Neural progenitor cell (in vitro differentiated cells): ENCODE measurements around the gene BNIP3. TPM values are rescaled to one million over a fixed set of nuclear protein-coding genes. Genes with fewer than 3 reads are reported as not detected.

Experiments
- DNase-seq: peaks from one replicate; pipeline ENCODE4 v3.0.0-alpha.2; 2016; ENCODE audit warnings: low spot score
- H2AFZ ChIP-seq: fragments of 200-600 bp; sonication (generic); replicated peaks from 2 replicates; pipeline ENCODE4 v1.6.1; 2016; ENCODE audit warnings: antibody characterized with exemption
- H3F3A ChIP-seq: fragments of 200-600 bp; sonication (generic); 2 replicates; pipeline ENCODE4 v1.6.1; 2016; ENCODE audit warnings: antibody characterized with exemption, low read depth
- H3K27ac ChIP-seq: fragments of 200-600 bp; sonication (generic); 2 replicates; pipeline ENCODE4 v1.5.1; 2016; ENCODE audit warnings: mild to moderate bottlenecking
- H3K27me3 ChIP-seq: fragments of 200-600 bp; sonication (generic); 2 replicates; pipeline ENCODE4 v1.6.1; 2016; ENCODE audit warnings: mild to moderate bottlenecking, moderate library complexity
- H3K36me3 ChIP-seq: fragments of 200-600 bp; sonication (generic); 2 replicates; pipeline ENCODE4 v1.5.1; 2016
- H3K4me1 ChIP-seq: fragments of 200-600 bp; sonication (generic); 2 replicates; pipeline ENCODE4 v1.6.1; 2016; ENCODE audit warnings: mixed run types
- H3K4me2 ChIP-seq: fragments of 200-600 bp; sonication (generic); 2 replicates; pipeline ENCODE4 v1.6.1; 2016
- H3K4me3 ChIP-seq: fragments of 200-600 bp; sonication (generic); 2 replicates; pipeline ENCODE4 v1.5.1; 2016
- H3K79me2 ChIP-seq: fragments of 200-600 bp; sonication (generic); 2 replicates; pipeline ENCODE4 v1.6.1; 2016; ENCODE audit warnings: low read depth
- H3K9ac ChIP-seq: fragments of 200-600 bp; sonication (generic); 2 replicates; pipeline ENCODE4 v1.6.1; 2016
- H3K9me3 ChIP-seq: fragments of 200-600 bp; sonication (generic); 2 replicates; pipeline ENCODE4 v1.5.1; 2016; ENCODE audit warnings: low read depth
- H4K20me1 ChIP-seq: fragments of 200-600 bp; sonication (generic); 2 replicates; pipeline ENCODE4 v1.6.1; 2016; ENCODE audit warnings: low read depth
- H3K27ac Mint-ChIP-seq: 3 replicates; pipeline ENCODE4 v1.8.0; 2021; ENCODE audit warnings: mixed read lengths
- H3K27me3 Mint-ChIP-seq: 2 replicates; pipeline ENCODE4 v1.8.0; 2022; ENCODE audit warnings: low read depth, mild to moderate bottlenecking, inconsistent platforms, moderate library complexity, mixed read lengths; ENCODE audit not compliant: insufficient read depth
- H3K36me3 Mint-ChIP-seq: 3 replicates; pipeline ENCODE4 v1.8.0; 2021; ENCODE audit warnings: mixed read lengths
- H3K4me1 Mint-ChIP-seq: 3 replicates; pipeline ENCODE4 v1.8.0; 2021; ENCODE audit warnings: mixed read lengths
- H3K4me3 Mint-ChIP-seq: 3 replicates; pipeline ENCODE4 v1.8.0; 2021; ENCODE audit warnings: mild to moderate bottlenecking, moderate library complexity, mixed read lengths
- H3K9me3 Mint-ChIP-seq: 3 replicates; pipeline ENCODE4 v1.8.0; 2020; ENCODE audit warnings: mixed read lengths
- EZH2 ChIP-seq: fragments of 200-600 bp; sonication (generic); IDR thresholded peaks from 2 replicates; pipeline ENCODE4 v1.6.1; 2017; ENCODE audit warnings: antibody characterized with exemption, mild to moderate bottlenecking, moderate library complexity
- EZH2phosphoT487 ChIP-seq: fragments of 200-600 bp; sonication (generic); IDR thresholded peaks from 2 replicates; pipeline ENCODE4 v1.6.1; 2017; ENCODE audit warnings: antibody characterized with exemption
- total RNA-seq: library from RNA; depleted of rRNA; stranded (reverse); fragments of >200 nt; gene quantifications from 2 replicates; pipeline ENCODE4 v1.2.3, GENCODE V29; 2015; ENCODE audit warnings: low replicate concordance
- TF ChIP-seq, protein P1 (sequence below): fragments of 200-600 bp; sonication (generic); IDR thresholded peaks from 2 replicates; pipeline ENCODE4 v1.5.1; 2017; ENCODE audit warnings: antibody characterized with exemption, mild to moderate bottlenecking

The BNIP3 gene
- total RNA-seq, 1 donor from 2014 or later: 256 TPM

DNA sequence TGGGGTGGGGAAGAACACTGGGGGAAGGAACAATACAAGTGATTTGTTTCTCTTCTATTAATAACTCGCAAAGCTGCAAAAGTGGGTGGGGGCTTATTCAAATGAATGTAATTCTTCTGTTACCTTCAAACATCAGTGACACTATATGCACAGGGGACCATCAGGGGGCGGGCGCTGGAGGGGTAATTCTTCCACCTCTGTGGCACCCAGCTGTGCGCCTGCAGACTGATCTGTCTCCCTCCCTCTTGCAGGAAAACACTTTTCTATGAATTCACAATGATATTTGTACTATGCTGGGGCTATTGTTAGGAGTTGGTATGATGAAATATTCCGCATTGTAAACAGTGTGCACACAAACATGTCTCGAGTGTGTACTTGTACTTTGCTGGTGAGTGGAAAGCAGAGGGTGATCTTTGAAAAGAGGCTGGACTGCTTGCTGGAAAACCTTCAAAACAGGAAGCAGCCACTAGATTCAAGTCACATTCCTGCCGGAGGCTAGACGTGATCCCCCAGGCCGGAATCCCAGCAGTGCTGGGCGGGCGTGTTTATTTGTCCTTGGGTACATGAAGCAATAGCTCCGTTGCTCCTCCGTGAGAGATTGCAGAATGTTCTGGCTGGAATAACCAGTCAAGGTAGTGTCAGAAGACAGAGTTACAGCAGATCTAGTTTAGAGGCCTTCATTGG, 15.8 kb upstream of the BNIP3 start:
- no peaks in the 10 kb centered on the region for H3K36me3 ChIP-seq
- no peak overlapping the region for H2AFZ ChIP-seq
- peaks cover 10% of the 10 kb centered on the region for H3F3A ChIP-seq
- peaks cover 40% of the 10 kb centered on the region for H3K27me3 ChIP-seq
- Mint-ChIP-seq H3K27me3 (peaks cover 8% of the 10 kb centered on the region), H3K27ac (peak overlapping the region; percentile 36), H3K4me1 (peaks cover 29% of the 10 kb centered on the region), H3K4me3 (no peak overlapping the region), H3K9me3 (no peaks in the 10 kb centered on the region), H3K36me3 (no peaks in the 10 kb centered on the region)
- no peak for TF ChIP-seq EZH2phosphoT487
- TF ChIP-seq, protein P1, sequence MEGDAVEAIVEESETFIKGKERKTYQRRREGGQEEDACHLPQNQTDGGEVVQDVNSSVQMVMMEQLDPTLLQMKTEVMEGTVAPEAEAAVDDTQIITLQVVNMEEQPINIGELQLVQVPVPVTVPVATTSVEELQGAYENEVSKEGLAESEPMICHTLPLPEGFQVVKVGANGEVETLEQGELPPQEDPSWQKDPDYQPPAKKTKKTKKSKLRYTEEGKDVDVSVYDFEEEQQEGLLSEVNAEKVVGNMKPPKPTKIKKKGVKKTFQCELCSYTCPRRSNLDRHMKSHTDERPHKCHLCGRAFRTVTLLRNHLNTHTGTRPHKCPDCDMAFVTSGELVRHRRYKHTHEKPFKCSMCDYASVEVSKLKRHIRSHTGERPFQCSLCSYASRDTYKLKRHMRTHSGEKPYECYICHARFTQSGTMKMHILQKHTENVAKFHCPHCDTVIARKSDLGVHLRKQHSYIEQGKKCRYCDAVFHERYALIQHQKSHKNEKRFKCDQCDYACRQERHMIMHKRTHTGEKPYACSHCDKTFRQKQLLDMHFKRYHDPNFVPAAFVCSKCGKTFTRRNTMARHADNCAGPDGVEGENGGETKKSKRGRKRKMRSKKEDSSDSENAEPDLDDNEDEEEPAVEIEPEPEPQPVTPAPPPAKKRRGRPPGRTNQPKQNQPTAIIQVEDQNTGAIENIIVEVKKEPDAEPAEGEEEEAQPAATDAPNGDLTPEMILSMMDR: no peak
- no peak for TF ChIP-seq EZH2
- peak overlapping the region; percentile 74 for H3K4me2 ChIP-seq
- H4K20me1 ChIP-seq: no peaks in the 10 kb centered on the region
- H3K9ac ChIP-seq: no peak overlapping the region
- no peaks in the 10 kb centered on the region for H3K9me3 ChIP-seq
- H3K27ac ChIP-seq: no peak overlapping the region
- DNase-seq: peak; percentile 57
- peak overlapping the region; percentile 25 for H3K4me3 ChIP-seq
- H3K4me1 ChIP-seq: peaks cover 13% of the 10 kb centered on the region
- H3K79me2 ChIP-seq: no peaks in the 10 kb centered on the region

DNA sequence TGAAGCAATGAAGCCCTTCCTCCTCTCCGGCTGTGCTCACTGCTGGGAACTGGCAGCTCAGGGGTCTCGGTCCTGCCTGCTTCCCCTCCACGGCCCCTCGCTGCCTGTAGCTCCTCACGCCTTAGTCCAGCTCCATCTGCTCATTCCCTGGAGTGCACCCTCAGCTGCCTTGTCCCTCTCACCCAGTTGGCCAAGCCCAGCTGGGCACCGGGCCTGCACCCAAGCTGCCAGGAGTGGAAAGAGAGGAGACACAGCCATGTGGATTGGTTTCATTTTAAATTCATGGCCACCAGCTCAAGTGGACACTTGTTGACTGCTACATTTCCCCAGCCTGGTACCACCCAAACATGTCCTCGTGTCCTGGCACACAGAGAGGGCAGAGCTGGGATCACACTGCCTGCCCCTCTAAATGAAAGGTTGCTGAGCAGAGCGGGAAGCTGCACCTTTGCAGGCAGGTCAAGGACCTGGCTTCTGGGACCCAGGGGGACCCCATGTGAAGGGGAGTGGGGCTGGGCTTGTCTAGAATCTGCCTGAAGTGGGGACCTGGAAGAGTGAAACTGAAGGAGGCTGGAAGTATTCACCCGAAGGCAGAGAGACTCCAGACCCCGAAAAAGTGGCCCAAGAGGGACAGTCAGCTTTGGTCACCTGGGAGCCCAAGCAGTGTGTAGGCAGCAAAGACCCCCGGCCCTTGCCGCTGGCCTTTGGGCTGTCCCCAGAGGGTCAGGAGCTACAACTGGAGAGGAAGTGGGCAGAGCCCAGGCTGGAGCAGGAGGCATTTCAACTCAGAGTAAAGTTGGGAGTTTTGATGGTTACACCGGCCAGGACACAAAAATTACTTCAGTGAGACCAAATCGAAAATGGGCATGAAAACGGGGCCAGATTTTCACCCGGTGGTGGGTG, 15.0 kb upstream of the BNIP3 start:
- Histone ChIP-seq H3K4me2 (no peak overlapping the region), H3K79me2 (no peaks in the 10 kb centered on the region), H3K36me3 (no peaks in the 10 kb centered on the region), H2AFZ (no peak overlapping the region), H3K4me1 (peaks cover 13% of the 10 kb centered on the region), H3K27ac (no peak overlapping the region), H4K20me1 (no peaks in the 10 kb centered on the region), H3K9ac (no peak overlapping the region), H3F3A (peaks cover 10% of the 10 kb centered on the region), H3K27me3 (peaks cover 40% of the 10 kb centered on the region), H3K4me3 (no peak overlapping the region), H3K9me3 (no peaks in the 10 kb centered on the region)
- no peaks in the 10 kb centered on the region for H3K9me3 Mint-ChIP-seq
- H3K4me3 Mint-ChIP-seq: no peak overlapping the region
- DNase-seq: no peak
- H3K36me3 Mint-ChIP-seq: no peaks in the 10 kb centered on the region
- H3K27ac Mint-ChIP-seq: peak overlapping the region; percentile 54
- H3K27me3 Mint-ChIP-seq: peaks cover 2% of the 10 kb centered on the region
- H3K4me1 Mint-ChIP-seq: peaks cover 29% of the 10 kb centered on the region
- TF ChIP-seq, protein P1: no peak
- TF ChIP-seq EZH2: no peak
- TF ChIP-seq EZH2phosphoT487: no peak

DNA sequence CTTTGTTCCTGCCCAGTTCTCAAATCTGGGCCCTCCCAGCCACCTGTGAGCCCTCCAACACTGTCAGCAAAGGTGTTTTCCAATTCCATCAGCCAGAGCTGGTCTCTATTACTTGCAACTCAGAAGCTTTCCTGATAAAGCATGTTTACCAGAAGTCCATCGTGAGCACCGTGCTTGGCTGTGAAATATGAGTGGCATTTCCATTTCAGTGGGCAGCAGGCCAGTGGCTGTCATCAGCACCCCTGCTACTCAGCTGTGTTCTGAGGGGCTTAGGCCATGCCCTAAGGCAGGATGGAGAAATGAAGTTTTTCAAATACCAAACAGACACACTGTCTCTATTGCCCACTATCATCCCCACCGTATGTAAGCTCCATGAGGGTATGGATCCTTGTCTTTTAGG, 12.7 kb upstream of the BNIP3 start:
- Mint-ChIP-seq H3K27me3 (peaks cover 2% of the 10 kb centered on the region), H3K9me3 (no peaks in the 10 kb centered on the region), H3K36me3 (no peaks in the 10 kb centered on the region), H3K27ac (no peak overlapping the region), H3K4me3 (no peak overlapping the region), H3K4me1 (peaks cover 23% of the 10 kb centered on the region)
- no peak overlapping the region for H3K9ac ChIP-seq
- no peak overlapping the region for H2AFZ ChIP-seq
- H3K27me3 ChIP-seq: peaks cover 31% of the 10 kb centered on the region
- H3K4me3 ChIP-seq: no peak overlapping the region
- H3K4me2 ChIP-seq: no peak overlapping the region
- peaks cover 13% of the 10 kb centered on the region for H3K4me1 ChIP-seq
- no peak overlapping the region for H3K27ac ChIP-seq
- DNase-seq: no peak
- TF ChIP-seq, protein P1: no peak
- no peak for TF ChIP-seq EZH2
- no peak for TF ChIP-seq EZH2phosphoT487
- H3K79me2 ChIP-seq: no peaks in the 10 kb centered on the region
- no peaks in the 10 kb centered on the region for H3K9me3 ChIP-seq
- H3F3A ChIP-seq: peaks cover 10% of the 10 kb centered on the region
- H3K36me3 ChIP-seq: no peaks in the 10 kb centered on the region
- no peaks in the 10 kb centered on the region for H4K20me1 ChIP-seq
